ENCODE measurements around the gene HCRTR1.

The HCRTR1 gene
- total RNA-seq = 0 to 0.07 (median 0) reads per million in 18 experiments

DNA sequence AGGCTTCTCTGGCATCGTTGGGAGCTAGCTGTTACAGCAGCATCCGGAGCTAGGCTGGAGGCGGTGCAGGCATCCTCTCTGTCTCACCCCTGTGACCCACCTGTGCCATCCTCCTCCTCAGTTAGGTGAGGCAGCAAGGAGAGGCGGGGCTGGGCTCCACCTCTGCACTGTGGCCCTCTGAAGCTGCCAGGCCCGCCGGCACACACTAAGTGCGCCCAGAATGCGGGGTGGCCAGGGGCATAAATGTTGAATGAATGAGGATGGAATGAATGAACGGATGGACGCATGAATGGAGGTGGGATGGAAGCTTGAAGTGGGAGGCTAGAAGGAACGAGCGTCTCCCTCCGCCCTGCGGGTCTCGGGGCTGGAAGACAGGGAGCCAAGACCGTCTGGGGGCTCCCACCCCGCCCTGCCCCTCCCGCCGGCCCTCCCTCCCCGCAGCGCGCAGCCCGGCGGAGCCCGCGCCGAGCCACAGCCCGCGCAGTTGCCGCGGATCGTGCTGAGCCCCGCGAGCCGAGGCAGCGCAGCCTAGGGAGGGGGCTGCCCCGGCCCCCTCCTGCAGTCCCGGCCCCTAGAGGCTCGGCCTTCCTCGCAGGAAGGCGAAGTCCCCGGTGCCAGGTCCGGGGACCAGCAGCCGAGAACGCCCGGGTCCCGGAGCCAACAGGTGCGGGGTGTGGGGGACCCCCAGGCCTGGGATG is at the start of gene HCRTR1:
Gene HCRTR1 (plus strand): TSS at position 472 of the 698 bp plus-strand sequence. CDS start 1,504 bp downstream, outside the sequence.
- no peak for DNase-seq

DNA sequence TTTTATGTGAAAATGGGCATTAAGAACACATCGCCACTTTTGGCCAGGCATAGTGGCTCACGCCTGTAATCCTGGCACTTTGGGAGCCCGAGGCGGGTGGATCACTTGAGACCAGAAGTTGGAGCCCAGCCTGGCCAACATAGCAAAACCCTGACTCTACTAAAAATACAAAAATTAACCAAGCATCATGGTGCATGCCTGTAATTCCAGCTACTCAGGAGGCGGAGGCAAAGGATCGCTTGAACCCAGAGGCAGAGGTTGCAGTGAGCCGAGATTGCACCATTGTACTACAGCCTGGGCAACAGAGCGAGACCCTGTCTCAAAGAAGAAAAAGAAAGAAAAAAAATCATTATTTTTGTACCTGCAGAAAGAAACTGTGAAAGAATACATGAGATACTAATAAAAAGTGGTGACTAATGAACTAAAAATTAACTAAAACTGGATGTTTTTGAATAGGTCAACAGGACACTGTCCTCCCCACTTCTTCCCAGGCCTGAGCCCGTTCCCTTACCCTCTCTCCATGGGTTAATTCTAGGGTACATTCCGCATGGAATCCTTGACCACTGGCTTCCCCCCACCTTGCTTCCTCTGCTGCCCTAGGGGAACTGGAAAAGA is 49.4 kb upstream of the HCRTR1 start:
- DNase-seq = no peak

GRCh38 chr1:31568895-31569595 is 48.4 kb upstream of the HCRTR1 start:
- DNase-seq = no peak

- no peak for DNase-seq
Observed at GRCh38 chr1:31569596-31570173, 47.8 kb upstream of the HCRTR1 start.

DNA sequence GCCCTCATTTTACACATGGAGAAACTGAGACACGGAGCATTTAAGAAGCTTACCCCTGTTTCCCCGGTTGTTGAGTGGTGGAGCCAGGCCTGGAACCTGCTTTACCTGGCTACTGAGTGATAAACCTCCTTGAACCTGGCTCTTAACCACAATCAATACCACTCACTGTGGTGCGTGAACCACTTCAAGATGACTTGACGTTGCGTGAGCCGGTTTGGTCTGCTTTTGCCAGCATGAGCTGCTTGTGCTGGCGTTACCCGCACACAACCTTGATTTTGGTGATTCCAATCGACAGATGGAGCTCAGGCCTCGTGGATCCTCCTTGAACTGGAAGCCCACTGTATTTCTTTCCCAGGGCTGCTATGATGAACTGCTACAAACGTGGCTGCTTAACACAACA is 47.3 kb upstream of the HCRTR1 start:
- no peak for DNase-seq

- no peak for DNase-seq
Observed at GRCh38 chr1:31570906-31571305, 46.6 kb upstream of the HCRTR1 start.

DNA sequence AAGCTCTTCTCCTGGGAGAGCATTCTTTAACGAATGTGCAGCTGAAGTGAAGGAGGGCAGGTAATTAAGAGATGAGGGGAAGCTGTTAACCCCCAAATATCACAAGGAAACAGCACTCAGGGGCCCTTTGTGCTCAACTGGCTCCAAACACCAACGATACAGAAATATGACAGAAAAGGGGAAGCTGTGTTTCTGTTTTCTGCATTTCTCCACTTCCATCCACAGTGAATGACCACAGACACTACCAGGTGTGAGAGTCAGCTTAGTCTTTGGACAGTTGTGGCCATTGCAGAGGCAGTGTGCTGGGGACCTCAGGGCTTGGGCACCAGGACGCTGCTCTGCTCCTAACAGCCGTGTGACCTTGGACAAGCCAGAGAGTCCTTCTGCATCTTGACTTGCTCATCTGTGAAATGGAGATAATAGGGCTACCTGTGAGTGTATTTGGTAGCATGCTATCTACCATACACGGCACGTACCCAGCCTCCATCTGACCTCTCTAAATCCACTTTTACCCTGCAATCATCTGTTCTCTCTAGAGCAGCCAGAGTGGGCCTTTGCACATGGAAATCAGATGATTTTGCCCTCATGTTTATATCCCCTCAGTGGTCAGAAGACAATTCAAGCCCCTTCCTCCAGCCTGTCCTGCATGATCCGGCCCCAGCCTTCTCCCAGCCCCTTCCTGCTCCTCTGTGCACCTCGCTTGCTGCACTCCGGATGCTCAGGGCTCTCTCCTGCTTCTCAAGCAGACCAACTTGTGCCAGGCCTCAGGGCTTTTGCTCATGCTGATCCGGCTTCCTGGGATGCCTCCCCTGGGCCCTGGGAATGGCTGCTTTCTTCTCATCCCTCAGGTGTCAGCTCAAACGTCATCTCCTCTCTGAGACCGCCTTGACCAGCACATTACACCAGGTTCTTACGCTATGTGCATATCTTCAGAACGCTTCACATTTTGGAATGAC is 45.9 kb upstream of the HCRTR1 start:
- peak in 1 of 2 donors; percentile 10 for DNase-seq

- peak in 1 of 2 donors; percentile 59 for DNase-seq
Observed at GRCh38 chr1:31572323-31573104, 45.0 kb upstream of the HCRTR1 start.

GRCh38 chr1:31573261-31573660 is 44.2 kb upstream of the HCRTR1 start:
- no peak for DNase-seq

DNA sequence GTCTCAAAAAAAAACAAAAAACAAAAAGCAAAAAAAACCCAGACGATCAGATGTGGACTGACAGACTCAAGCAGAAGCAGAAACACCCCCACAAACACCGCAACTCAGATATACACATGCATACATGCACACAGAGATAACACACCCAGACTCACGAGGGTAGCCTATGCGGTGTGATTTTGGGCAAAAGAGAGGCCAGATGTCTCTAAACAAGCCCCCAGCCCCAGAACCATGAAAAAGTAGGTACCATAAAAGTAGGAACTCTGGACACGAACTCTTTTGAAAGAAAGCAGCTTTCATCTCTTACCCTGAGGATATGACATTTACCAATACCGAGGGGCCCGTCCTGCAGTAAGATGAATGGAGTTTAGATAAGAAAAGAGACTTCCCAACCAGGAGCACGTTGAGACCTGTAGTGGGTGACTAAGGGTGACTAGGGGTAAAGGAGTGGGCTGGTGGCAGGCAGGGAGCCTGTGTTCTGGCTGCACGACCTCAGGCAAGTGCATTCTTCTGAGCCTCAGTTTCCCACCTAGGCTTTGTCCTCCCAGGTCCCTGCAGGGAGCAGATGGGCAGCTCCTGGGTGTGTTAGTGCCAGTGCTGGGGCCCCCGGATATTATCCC is 42.6 kb upstream of the HCRTR1 start:
- DNase-seq = peak in 1 of 2 donors; percentile 41

DNA sequence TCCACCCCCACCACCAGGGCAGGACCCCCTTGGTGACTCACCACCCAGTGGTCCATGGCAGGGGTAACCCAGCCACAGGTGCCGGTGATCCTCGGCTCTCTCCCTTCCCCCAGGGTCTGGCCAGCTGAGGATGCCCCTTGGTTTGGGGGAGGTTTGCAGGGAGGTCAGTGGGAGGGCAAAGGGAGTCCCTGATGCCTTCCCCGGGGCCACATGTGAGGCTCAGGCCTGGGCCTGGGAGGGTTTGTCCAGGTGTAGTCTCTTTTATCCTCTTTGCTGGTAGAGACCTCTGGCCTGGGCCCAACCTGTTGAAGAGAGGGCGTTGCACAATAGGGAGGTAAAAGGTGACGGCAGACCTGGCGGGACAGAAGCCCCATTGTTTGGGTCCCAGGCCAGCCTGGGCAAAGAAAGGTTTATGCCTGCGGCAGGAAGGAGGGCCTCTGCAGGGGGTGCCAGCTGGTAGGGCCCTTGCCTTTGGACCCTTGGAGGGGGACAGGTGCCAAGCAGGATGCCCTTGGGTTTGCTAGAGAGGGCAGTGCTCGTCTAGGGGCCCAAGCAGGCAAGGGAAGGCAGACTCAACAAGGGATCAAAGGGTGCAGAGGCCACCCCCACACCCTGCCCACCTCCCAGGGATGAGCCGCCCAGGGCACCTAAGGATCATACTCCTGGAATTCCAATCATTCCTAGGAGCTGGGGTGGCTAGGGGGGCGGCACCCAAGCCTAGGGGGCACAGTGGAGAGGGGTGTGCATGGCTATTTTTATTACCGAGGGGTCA is 41.9 kb upstream of the HCRTR1 start:
- no peak for DNase-seq

DNA sequence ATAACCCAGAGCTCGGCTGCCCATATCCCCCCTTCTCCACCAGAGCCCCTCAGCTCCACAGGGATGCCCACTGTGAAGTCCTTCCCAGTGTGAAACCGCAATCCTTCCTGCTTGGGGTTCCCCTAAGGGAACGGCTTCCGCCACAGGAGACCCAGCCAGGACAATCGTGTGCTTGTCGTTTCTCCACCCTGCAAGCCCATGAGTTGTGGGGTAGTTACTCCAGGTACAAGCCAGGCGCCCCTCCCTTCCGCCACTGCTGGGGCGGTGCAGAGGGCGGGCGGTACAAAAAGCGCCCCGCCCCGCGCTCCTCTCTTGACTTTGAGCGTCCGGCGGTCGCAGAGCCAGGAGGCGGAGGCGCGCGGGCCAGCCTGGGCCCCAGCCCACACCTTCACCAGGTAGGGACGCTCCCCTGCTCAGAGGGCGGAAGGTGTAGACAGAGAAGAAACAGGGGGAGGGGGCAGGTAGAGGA is 41.3 kb upstream of the HCRTR1 start, which contains the start of gene TINAGL1:
Gene TINAGL1 (plus strand): TSS at position 315 of the 469 bp plus-strand sequence. CDS start 634 bp downstream, outside the sequence.
- DNase-seq = no peak

GRCh38 chr1:31576743-31577455 is 40.6 kb upstream of the HCRTR1 start:
- no peak for DNase-seq

GRCh38 chr1:31577515-31578192 is 39.8 kb upstream of the HCRTR1 start:
- DNase-seq = no peak

GRCh38 chr1:31579374-31579773 is 38.1 kb upstream of the HCRTR1 start:
- no peak for DNase-seq

GRCh38 chr1:31580513-31580870 is 37.0 kb upstream of the HCRTR1 start:
- no peak for DNase-seq

DNA sequence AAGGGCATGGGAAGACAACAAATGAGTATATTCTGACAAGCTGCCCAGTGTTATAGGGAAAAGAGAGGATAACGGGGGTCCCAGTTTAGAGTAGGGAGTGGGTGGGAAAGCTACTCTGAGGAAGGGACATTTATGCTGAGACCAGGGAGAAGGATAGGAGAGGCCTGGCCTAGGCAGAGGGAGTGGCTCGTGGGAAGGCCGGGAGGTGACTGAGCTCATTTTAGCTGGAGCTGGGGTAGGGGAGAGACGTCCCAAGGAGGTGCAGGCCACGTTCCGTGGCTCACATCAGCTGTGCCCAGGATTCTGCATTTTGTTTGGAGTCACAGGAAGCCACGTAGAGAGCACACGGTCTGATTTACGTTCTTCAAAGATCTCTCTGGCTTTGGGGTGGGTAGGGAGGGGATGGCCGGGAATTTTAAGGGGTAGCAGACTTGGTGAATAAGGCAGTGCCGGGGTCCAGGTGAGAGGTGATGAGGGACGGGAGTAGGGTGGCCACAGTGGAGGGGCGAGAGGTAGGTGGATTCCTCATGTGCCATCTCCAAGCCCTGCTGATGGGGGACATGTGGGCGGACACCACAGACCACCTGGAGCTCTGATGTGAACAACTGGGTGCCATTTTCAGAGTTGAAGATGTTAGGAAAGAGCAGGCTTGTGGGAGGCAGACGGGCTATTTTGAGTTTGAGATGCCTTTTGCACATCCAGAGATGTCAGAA is 36.4 kb upstream of the HCRTR1 start:
- no peak for DNase-seq

All from inflammatory macrophage (primary cell).